Astrocyte (in vitro differentiated cells and primary cell): ENCODE data around the gene HPS5. TPM values are rescaled to one million over a fixed set of nuclear protein-coding genes. Genes with fewer than 3 reads are reported as not detected.

Experiments
- DNase-seq: peaks from one replicate; pipeline ENCODE4 v3.0.0-alpha.2; 2010; ENCODE audit warnings: low read depth
- FAIRE-seq: peaks from 2 replicates; lab custom pipeline; 2011; peaks lifted over from hg19 to GRCh38; lab: Jason Lieb, UNC
- H2AFZ ChIP-seq: 2 replicates; pipeline ENCODE4 v1.6.0; 2012; ENCODE audit warnings: low read depth, low read length, inconsistent platforms
- H3K27ac ChIP-seq: 2 replicates; pipeline ENCODE4 v1.5.1; 2011; ENCODE audit warnings: low read depth, low read length, inconsistent platforms
- H3K27me3 ChIP-seq: 2 replicates; pipeline ENCODE4 v1.6.0; 2011; ENCODE audit warnings: low read length, inconsistent platforms; ENCODE audit not compliant: insufficient read depth
- H3K36me3 ChIP-seq: 2 replicates; pipeline ENCODE4 v1.5.1; 2011; ENCODE audit warnings: low read length, inconsistent platforms; ENCODE audit not compliant: insufficient read depth
- H3K4me1 ChIP-seq: 2 replicates; pipeline ENCODE4 v1.5.1; 2011; ENCODE audit warnings: low read length, inconsistent platforms; ENCODE audit not compliant: insufficient read depth
- H3K4me2 ChIP-seq: 2 replicates; pipeline ENCODE4 v1.6.0; 2012; ENCODE audit warnings: low read length, inconsistent platforms
- H3K4me3 ChIP-seq: 2 replicates; pipeline ENCODE4 v1.5.1; 2011; ENCODE audit warnings: low read depth, mild to moderate bottlenecking, low read length, inconsistent platforms; ENCODE audit not compliant: insufficient read depth
- H3K79me2 ChIP-seq: 2 replicates; pipeline ENCODE4 v1.6.0; 2012; ENCODE audit warnings: mild to moderate bottlenecking, low read length, inconsistent platforms; ENCODE audit not compliant: insufficient read depth
- H3K9ac ChIP-seq: 2 replicates; pipeline ENCODE4 v1.6.0; 2012; ENCODE audit warnings: mild to moderate bottlenecking, low read length, inconsistent platforms
- H3K9me3 ChIP-seq: 2 replicates; pipeline ENCODE4 v1.5.1; 2012; ENCODE audit warnings: low read depth, mild to moderate bottlenecking, low read length, inconsistent platforms; ENCODE audit not compliant: insufficient read depth
- H4K20me1 ChIP-seq: 2 replicates; pipeline ENCODE4 v1.6.0; 2012; ENCODE audit warnings: low read length, inconsistent platforms; ENCODE audit not compliant: insufficient read depth
- H3K27ac Mint-ChIP-seq: one replicate; pipeline ENCODE4 v1.8.0; 2021; ENCODE audit warnings: mild to moderate bottlenecking, mixed read lengths; ENCODE audit not compliant: unreplicated experiment
- H3K27me3 Mint-ChIP-seq: one replicate; pipeline ENCODE4 v1.8.0; 2021; ENCODE audit warnings: low read depth, mixed read lengths; ENCODE audit not compliant: unreplicated experiment
- H3K36me3 Mint-ChIP-seq: one replicate; pipeline ENCODE4 v1.8.0; 2021; ENCODE audit warnings: low read depth, mixed read lengths; ENCODE audit not compliant: unreplicated experiment
- H3K4me1 Mint-ChIP-seq: one replicate; pipeline ENCODE4 v1.8.0; 2021; ENCODE audit warnings: low read depth, mixed read lengths; ENCODE audit not compliant: unreplicated experiment
- H3K4me3 Mint-ChIP-seq: one replicate; pipeline ENCODE4 v1.8.0; 2021; ENCODE audit warnings: mild to moderate bottlenecking, moderate library complexity, mixed read lengths; ENCODE audit not compliant: unreplicated experiment
- H3K9me3 Mint-ChIP-seq: one replicate; pipeline ENCODE4 v1.8.0; 2021; ENCODE audit warnings: mild to moderate bottlenecking, mixed read lengths; ENCODE audit not compliant: unreplicated experiment
- CTCF ChIP-seq: IDR thresholded peaks from 2 replicates; pipeline ENCODE4 v1.5.1; 2011; ENCODE audit warnings: low read depth, mild to moderate bottlenecking, inconsistent platforms, low read length, moderate library complexity; ENCODE audit not compliant: insufficient read depth
- EZH2 ChIP-seq: IDR thresholded peaks from 2 replicates; pipeline ENCODE4 v1.6.1; 2012; ENCODE audit warnings: mild to moderate bottlenecking, low read length, inconsistent platforms; ENCODE audit not compliant: insufficient read depth
- total RNA-seq: library from RNA; stranded (reverse); gene quantifications from 2 replicates; pipeline ENCODE4 v1.2.1, GENCODE V29; 2021

The HPS5 gene
- total RNA-seq, 1 donor from 2014 or later, result 22.6 TPM

DNA sequence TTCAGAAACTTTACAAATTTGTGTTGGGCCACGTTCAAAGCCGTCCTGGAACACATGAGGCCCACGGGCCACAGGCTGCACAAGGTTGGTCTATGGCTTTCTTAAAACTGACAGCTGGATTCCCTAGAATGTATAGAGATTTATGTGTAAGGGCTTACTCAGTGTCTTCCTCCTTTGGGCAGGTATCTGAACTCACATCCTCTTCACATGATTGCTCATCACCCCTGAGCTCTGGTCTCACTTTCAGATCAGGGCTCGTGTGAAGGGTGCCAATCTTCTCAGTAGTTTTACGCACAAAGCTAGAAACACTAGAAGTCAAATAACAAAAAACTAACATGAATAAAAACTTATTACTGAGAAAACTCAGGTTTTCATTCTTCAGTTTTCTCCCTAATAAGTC lies 27.1 kb downstream of the HPS5 start:
- no peak for DNase-seq
- Histone ChIP-seq H3K4me2 (no peak overlapping the region), H3K36me3 (peaks cover 51% of the 10 kb centered on the region), H3K27ac (no peak overlapping the region), H3K9me3 (no peaks in the 10 kb centered on the region), H3K4me1 (no peaks in the 10 kb centered on the region), H2AFZ (no peak overlapping the region), H3K4me3 (no peak overlapping the region), H3K9ac (no peak overlapping the region), H3K79me2 (no peaks in the 10 kb centered on the region), H3K27me3 (no peaks in the 10 kb centered on the region), H4K20me1 (no peaks in the 10 kb centered on the region)
- no peak for TF ChIP-seq CTCF
- TF ChIP-seq EZH2, result no peak
- no peak for FAIRE-seq
- no peak overlapping the region for H3K27ac Mint-ChIP-seq
- no peaks in the 10 kb centered on the region for H3K9me3 Mint-ChIP-seq
- no peaks in the 10 kb centered on the region for H3K27me3 Mint-ChIP-seq
- peaks cover 15% of the 10 kb centered on the region for H3K36me3 Mint-ChIP-seq
- H3K4me3 Mint-ChIP-seq, result no peak overlapping the region
- H3K4me1 Mint-ChIP-seq, result no peaks in the 10 kb centered on the region

GRCh38 chr11:18288911-18289310 lies 33.0 kb downstream of the HPS5 start:
- Histone ChIP-seq H3K36me3 (peaks cover 41% of the 10 kb centered on the region), H3K9me3 (no peaks in the 10 kb centered on the region), H3K79me2 (no peaks in the 10 kb centered on the region), H4K20me1 (no peaks in the 10 kb centered on the region), H3K4me1 (no peaks in the 10 kb centered on the region), H3K27me3 (no peaks in the 10 kb centered on the region), H3K4me2 (no peak overlapping the region), H2AFZ (no peak overlapping the region), H3K27ac (no peak overlapping the region), H3K4me3 (no peak overlapping the region), H3K9ac (no peak overlapping the region)
- TF ChIP-seq CTCF, result no peak
- TF ChIP-seq EZH2, result no peak
- Mint-ChIP-seq H3K4me1 (no peaks in the 10 kb centered on the region), H3K27me3 (no peaks in the 10 kb centered on the region), H3K9me3 (no peaks in the 10 kb centered on the region), H3K27ac (no peak overlapping the region), H3K36me3 (peaks cover 14% of the 10 kb centered on the region), H3K4me3 (no peak overlapping the region)
- FAIRE-seq (no peak), DNase-seq (no peak)

GRCh38 chr11:18285841-18286240 lies 36.1 kb downstream of the HPS5 start:
- Histone ChIP-seq H3K4me3 (no peak overlapping the region), H3K27me3 (no peaks in the 10 kb centered on the region), H3K9ac (no peak overlapping the region), H3K9me3 (no peaks in the 10 kb centered on the region), H3K4me1 (no peaks in the 10 kb centered on the region), H3K4me2 (no peak overlapping the region), H2AFZ (no peak overlapping the region), H3K36me3 (peaks cover 41% of the 10 kb centered on the region), H3K27ac (no peak overlapping the region), H4K20me1 (no peaks in the 10 kb centered on the region), H3K79me2 (no peaks in the 10 kb centered on the region)
- Mint-ChIP-seq H3K9me3 (no peaks in the 10 kb centered on the region), H3K27me3 (no peaks in the 10 kb centered on the region), H3K4me3 (no peak overlapping the region), H3K4me1 (no peaks in the 10 kb centered on the region), H3K36me3 (peaks cover 22% of the 10 kb centered on the region), H3K27ac (no peak overlapping the region)
- no peak for FAIRE-seq
- no peak for DNase-seq
- TF ChIP-seq EZH2 (no peak), CTCF (no peak)
